Ascending aorta (tissue), 2 donors: Measurements from ENCODE around the gene RAB19. TPM values are rescaled to one million over a fixed set of nuclear protein-coding genes. Genes with fewer than 3 reads are reported as not detected.
"Not testable (repeated sequence)": the region's sequence is repeated elsewhere in the genome, so short reads cannot be mapped to it uniquely, and the experiment has no call there.

ENCODE experiments used
- DNase-seq, 2 donors: peaks; one replicate each; pipeline ENCODE4 v3.0.0-alpha.2; 2019; ENCODE audit warnings: low spot score in 2 of 2
- H3K27ac ChIP-seq, 2 donors: fragments of 200-600 bp; sonication (generic); one replicate each; pipeline ENCODE4 v1.5.1; 2016 to 2017; ENCODE audit warnings: mild to moderate bottlenecking in 1 of 2
- H3K27me3 ChIP-seq: fragments of 200-600 bp; sonication (generic); one replicate; pipeline ENCODE4 v1.5.1; 2017
- H3K36me3 ChIP-seq, 2 donors: fragments of 200-600 bp; sonication (generic); one replicate each; pipeline ENCODE4 v1.5.1; 2016
- H3K4me1 ChIP-seq, 2 donors: fragments of 200-600 bp; sonication (generic); one replicate each; pipeline ENCODE4 v1.5.1; 2016 to 2017; ENCODE audit warnings: mild to moderate bottlenecking in 1 of 2
- H3K4me3 ChIP-seq, 2 donors: fragments of 200-600 bp; sonication (generic); one replicate each; pipeline ENCODE4 v1.5.1; 2016 to 2017; ENCODE audit warnings: mild to moderate bottlenecking in 1 of 2
- H3K9me3 ChIP-seq, 2 donors: fragments of 200-600 bp; sonication (generic); one replicate each; pipeline ENCODE4 v1.5.1; 2016
- CTCF ChIP-seq, 3 experiments: fragments of 200-600 bp in 2 of 3; fragments of 450-650 bp in 1 of 3; sonication (generic) in 2 of 3; IDR thresholded peaks; one replicate each; pipeline ENCODE4 v1.5.1; 2016 to 2019; ENCODE audit warnings: antibody characterized with exemption in 3 of 3, mild to moderate bottlenecking in 1 of 3, moderate library complexity in 1 of 3
- intact Hi-C: fragments of 100-400 bp; cut with DNase I; formaldehyde crosslinking; loops from one replicate; pipeline ENCODE4 v1.15.1; 2023
- total RNA-seq: library from RNA; depleted of rRNA; stranded (reverse); fragments of >200 nt; gene quantifications from one replicate; pipeline ENCODE4 v1.1.0, GENCODE V29; 2016

Gene RAB19
- total RNA-seq, 1 donor from 2014 or later: not detected

DNA sequence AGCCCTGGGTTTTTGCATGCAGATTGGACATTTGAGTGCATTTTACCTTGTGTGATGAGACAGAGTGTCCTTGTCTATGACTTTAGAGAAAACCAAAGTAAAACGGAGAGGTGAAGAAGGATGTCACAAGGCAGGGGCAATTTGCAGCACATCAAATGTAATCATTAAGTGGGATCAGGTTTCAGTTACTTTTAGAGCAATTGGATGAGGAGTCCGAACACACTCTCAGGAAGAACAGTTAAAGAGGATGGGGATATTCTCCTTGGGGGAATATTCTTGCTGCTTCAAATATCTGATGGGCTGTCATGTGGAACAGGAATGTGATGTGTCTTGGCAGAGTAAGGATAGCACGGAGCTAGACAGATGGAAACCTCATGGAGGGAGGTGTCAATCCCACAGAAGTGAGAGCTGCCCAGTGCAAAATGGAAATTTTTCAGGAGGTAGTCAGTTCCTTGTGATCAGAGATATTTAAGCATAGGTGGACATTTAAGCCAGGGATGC is 757 bp downstream of the RAB19 start:
- intact Hi-C loops: no loop called here
- H3K4me3 ChIP-seq: no peak overlapping the region

DNA sequence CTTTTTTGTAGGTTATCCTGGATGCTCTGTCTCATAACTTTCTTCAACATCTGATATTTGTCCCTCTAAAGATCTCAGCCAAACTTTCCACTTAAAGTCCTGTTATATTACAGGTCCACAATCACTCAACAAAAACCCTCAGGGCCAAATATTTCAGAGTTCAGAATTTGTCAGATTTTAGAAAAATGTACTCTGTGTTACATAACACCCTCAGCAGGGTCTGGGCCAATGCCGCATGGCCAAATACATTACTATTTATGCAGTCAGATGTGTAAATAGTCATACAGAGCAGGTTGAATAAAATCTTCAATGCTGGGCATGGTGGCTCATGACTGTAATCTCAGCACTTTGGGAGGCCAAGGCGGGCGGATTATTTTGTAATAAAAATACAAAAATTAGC is 11.5 kb downstream of the RAB19 start:
- no peak overlapping the region for H3K4me3 ChIP-seq

More for the DNA sequence above, 757 bp downstream of the RAB19 start:
- no peaks in the 10 kb centered on the region for H3K36me3 ChIP-seq
- no peaks in the 10 kb centered on the region for H3K9me3 ChIP-seq
- no peaks in the 10 kb centered on the region for H3K27me3 ChIP-seq
- H3K4me1 ChIP-seq: peaks cover 0 to 3% of the 10 kb centered on the region in 2 donors
- H3K27ac ChIP-seq: no peak overlapping the region
- no peak for TF ChIP-seq CTCF (IDR thresholded peaks at IDR 0.05)
- DNase-seq: no peak

DNA sequence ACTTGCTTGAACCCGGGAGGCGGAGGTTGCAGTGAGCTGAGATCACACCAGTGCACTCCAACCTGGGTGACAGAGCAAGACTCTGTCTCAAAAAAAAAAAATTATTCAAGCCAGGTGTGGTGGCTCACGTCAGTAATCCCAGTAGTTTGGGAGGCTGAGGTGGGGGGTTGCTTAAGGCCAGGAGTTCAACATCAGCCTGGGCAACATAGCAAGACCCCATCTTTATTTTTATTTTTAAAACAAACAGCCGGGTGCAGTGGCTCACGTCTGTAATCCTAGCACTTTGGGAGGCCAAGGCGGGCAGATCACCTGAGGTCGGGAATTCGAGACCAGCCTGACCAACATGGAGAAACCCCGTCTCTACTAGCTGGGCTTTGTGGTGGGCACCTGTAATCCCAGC is 12.0 kb downstream of the RAB19 start:
- H3K36me3 ChIP-seq, H3K9me3 ChIP-seq, intact Hi-C loops, H3K27ac ChIP-seq, H3K27me3 ChIP-seq, H3K4me1 ChIP-seq, DNase-seq, H3K4me3 ChIP-seq: not testable (repeated sequence)

More for the DNA sequence above, 11.5 kb downstream of the RAB19 start:
- Histone ChIP-seq H3K9me3 (no peaks in the 10 kb centered on the region), H3K27me3 (no peaks in the 10 kb centered on the region), H3K27ac (no peak overlapping the region), H3K4me1 (no peaks in the 10 kb centered on the region), H3K36me3 (no peaks in the 10 kb centered on the region)
- TF ChIP-seq CTCF (IDR thresholded peaks at IDR 0.05): no peak
- intact Hi-C loops: no loop called here
- DNase-seq: no peak

DNA sequence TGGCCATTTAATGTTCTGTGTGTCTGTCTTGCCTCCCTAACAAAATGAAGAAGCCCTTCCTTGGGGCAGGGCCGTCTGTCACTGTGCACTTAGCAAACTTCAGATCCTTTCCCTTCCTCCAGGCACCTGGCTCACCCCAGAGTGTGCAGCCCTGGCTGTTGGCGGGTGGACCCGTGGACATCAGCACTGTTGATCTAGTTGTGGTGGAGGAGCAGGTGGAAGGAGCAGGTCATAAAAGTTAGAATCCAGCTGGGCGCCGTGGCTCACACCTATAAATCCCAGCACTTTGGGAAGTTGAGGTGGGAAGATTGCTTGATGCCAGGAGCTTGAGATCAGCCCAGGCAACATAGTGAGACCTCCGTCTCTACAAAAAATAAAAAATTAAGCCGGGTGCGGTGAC is 12.7 kb downstream of the RAB19 start:
- H3K36me3 ChIP-seq: no peaks in the 10 kb centered on the region
- no peaks in the 10 kb centered on the region for H3K27me3 ChIP-seq
- no peak for TF ChIP-seq CTCF (IDR thresholded peaks at IDR 0.05)
- intact Hi-C loops: no loop called here
- DNase-seq: no peak
- no peaks in the 10 kb centered on the region for H3K9me3 ChIP-seq
- no peak overlapping the region for H3K4me3 ChIP-seq
- H3K27ac ChIP-seq: no peak overlapping the region
- H3K4me1 ChIP-seq: no peaks in the 10 kb centered on the region

- intact Hi-C loops: no loop called here
- Histone ChIP-seq H3K9me3 (no peaks in the 10 kb centered on the region), H3K4me1 (no peaks in the 10 kb centered on the region), H3K27me3 (no peaks in the 10 kb centered on the region), H3K4me3 (no peak overlapping the region), H3K27ac (no peak overlapping the region), H3K36me3 (no peaks in the 10 kb centered on the region)
- no peak for DNase-seq
- no peak for TF ChIP-seq CTCF (IDR thresholded peaks at IDR 0.05)
Measured at GRCh38 chr7:140417456-140418155, 13.7 kb downstream of the RAB19 start.

DNA sequence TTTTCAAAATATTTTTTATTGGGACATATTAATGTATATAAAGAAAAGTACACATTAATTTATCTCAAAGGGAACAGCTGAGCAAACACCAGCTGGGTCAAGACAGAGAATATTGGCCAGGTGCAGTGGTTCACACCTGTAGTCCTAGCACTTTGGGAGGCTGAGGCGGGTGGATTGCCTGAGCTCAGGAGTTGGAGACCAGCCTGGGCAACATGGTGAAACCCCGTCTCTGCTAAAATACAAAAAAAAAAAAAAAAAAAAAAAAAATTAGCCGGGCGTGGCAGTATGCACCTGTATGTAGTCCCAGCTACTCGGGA is 14.3 kb downstream of the RAB19 start:
- intact Hi-C loops, H3K36me3 ChIP-seq, H3K9me3 ChIP-seq, H3K27ac ChIP-seq, H3K4me3 ChIP-seq, H3K4me1 ChIP-seq, H3K27me3 ChIP-seq, DNase-seq: not testable (repeated sequence)

DNA sequence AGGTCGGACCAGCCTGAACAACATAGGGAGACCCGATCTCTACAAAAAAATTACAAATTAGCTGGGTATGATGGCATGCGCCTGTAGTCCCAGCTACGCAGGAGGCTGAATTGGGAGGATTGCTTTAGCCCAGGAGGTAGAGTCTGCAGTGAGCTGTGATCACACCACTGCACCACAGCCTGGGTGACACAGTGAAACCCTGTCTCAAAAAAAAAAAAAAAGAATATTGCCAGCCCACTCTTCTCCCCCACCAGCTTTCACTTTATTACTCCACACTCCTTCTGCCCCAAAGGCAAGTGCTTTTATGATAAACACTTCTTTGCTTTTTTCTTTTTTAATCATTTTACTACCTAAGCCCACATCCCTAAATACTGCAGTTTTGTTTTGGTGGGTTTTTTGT is 14.8 kb downstream of the RAB19 start:
- intact Hi-C loops: no loop called here

More for the DNA sequence above, 14.8 kb downstream of the RAB19 start:
- H3K27ac ChIP-seq: no peak overlapping the region
- no peak for TF ChIP-seq CTCF (IDR thresholded peaks at IDR 0.05)
- H3K4me3 ChIP-seq: no peak overlapping the region
- H3K9me3 ChIP-seq: no peaks in the 10 kb centered on the region
- DNase-seq: no peak
- no peaks in the 10 kb centered on the region for H3K4me1 ChIP-seq
- H3K27me3 ChIP-seq: no peaks in the 10 kb centered on the region
- no peaks in the 10 kb centered on the region for H3K36me3 ChIP-seq
